T-helper 9 cell (primary cell): ENCODE data around the gene B9D2.
"Not testable (repeated sequence)": the region's sequence is repeated elsewhere in the genome, so short reads cannot be mapped to it uniquely, and the experiment has no call there.

Source experiments
- DNase-seq: peaks from one replicate; pipeline ENCODE4 v3.0.0-alpha.2; 2020

Gene B9D2

DNA sequence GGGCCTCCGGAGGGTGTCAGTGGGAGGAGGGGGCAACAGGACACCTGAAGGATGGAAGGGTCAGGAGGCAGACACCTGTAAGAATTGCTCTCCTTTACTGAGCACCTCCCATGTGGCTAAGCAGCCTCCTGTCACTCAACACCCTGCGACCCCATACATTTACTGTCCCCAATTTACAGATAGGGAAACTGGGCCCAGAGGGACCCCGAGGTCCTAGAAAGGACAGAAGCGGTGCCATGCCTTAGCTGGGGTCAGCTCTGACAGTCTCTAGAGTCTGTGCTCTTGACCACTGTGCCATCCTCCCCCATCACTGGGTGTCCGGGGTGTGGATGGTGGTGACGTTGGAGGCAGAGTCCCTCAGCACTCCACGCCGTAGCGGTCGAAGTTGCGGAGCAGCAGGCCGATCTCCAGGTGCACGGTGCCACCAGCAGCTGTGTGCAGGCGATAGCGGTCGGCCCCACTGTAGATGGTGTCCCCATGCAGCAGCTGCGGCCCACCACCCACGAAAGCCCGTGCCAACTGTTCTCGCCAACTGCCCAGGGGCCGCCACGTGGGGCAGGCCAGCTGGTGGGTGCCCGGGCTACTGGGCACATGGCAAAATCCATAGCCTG lies 9.5 kb downstream of the B9D2 start:
- no peak for DNase-seq

DNA sequence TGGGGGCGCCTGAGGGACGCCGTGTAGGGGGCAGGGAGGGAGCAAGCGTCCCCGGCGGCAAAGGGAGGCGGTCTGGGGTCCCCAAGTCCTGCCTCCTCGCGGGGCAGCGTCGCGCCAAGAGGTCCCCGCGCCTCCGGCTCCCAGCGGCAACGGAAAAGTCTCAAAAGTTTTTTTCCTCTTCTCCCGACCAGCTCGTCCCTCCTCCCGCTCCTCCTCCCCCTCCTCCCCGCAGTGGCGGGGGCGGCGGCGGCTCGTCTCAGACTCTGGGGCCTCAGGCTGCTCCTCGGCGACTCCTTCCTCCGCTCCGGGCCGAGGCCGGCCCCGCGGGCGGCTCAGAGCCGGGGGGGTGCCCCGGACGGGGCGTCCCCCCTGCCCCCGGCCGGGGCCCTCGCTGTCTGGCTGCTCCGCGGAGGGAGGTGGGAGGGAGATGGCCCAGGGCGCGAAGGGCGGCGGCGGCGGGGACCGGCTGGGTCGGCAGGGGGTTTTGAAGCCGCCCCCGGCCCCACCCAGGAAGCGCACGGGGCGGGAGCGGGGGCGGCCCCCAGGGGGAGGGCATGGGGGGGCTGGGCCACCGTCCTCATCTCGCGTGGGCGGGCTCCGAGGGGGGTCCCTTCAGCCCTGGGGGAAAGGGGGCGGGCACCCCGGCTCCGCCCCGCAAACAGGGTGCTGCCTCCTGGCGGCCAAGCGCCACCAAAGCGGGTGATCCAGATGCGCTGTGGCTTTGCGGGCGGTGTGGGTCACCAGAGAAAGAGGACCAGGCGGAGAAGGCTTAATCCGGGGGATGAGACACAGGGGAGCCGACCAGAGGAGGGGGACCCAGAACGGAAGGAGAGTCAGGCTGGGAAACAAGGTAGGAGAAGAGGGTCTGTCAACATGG lies 10.2 kb downstream of the B9D2 start, which contains the start of gene TGFB1:
Gene TGFB1 (minus strand): TSS at position 457 of the 877 bp plus-strand sequence. CDS start 878 bp downstream, outside the sequence.
- peak; percentile 93 for DNase-seq

DNA sequence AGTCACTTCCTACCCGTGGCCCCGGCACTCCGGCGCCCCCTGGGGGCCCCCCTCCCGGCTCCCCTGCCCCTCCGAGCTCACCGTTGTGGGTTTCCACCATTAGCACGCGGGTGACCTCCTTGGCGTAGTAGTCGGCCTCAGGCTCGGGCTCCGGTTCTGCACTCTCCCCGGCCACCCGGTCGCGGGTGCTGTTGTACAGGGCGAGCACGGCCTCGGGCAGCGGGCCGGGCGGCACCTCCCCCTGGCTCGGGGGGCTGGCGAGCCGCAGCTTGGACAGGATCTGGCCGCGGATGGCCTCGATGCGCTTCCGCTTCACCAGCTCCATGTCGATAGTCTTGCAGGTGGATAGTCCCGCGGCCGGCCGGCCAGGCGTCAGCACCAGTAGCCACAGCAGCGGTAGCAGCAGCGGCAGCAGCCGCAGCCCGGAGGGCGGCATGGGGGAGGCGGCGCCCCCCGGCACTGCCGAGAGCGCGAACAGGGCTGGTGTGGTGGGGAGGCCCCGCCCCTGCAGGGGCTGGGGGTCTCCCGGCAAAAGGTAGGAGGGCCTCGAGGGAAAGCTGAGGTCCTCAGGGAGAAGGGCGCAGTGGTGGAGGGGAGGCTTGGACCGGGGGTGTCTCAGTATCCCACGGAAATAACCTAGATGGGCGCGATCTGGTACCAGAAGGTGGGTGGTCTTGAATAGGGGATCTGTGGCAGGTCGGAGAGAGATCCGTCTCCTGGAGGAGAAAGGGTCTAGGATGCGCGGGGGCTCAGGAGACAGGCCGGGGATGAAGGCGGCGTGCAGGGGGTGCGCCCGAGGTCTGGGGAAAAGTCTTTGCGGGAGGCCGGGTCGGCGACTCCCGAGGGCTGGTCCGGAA lies 11.1 kb downstream of the B9D2 start:
- peak; percentile 70 for DNase-seq

DNA sequence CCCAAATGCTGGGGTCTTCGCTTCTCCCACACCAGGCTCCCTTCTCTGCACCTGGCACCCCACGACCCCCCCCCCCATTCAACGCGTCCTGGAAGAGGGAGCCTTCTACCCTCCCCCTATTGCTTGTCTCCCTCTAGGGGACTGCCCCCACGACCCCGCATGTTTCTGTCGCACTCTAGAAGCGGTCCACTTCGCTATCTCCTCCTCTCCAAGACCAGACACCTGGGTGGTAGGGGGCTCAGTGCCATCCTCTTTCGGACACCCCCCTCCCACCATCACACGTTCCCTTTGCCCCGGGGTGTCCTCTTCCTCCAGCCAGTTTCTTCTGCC lies 11.7 kb downstream of the B9D2 start:
- no peak for DNase-seq

DNA sequence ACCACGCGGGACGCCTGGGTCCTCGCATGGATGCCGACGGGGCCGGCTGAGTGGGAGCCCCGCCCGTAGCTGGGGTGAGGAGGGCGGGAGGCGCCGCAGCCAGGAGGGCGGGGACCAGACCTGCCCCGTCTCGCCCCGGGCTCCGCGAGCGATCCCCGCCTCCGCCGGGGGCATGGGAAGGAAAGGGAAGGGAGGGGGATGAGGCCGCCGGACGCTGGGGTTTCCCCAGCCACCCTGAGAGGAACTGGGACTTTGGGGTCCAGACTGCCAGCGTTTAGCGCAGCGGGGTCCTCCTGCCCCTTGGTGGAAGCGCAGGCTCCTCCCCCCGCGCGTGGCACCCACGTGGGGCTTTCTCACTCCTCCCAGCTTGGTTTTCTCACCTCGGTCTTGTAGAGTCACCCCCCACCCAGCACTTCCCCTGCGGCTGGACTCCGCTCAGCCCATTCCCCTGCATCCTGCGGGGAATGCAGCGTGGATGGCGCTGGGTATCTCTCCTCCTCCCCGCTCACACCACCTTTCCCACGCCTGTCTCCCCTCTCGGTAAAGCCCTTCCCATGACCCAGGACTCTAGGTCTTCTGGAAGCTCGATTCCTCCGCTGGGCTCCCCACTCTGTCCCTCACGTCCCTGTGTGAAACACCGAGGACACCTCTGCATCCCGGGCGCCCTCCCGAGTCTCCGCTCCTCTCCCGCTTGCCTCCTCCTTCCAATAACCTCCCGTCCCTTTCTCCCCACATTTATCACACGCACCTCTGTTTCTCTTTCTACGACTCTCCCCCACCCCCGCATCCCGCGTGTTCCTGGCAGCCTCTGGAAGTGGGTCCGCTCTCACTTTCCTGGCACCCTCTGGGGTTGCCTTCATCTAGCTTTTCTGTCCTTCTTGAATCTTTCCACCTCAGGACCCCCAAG lies 12.4 kb downstream of the B9D2 start:
- DNase-seq = peak; percentile 83

DNA sequence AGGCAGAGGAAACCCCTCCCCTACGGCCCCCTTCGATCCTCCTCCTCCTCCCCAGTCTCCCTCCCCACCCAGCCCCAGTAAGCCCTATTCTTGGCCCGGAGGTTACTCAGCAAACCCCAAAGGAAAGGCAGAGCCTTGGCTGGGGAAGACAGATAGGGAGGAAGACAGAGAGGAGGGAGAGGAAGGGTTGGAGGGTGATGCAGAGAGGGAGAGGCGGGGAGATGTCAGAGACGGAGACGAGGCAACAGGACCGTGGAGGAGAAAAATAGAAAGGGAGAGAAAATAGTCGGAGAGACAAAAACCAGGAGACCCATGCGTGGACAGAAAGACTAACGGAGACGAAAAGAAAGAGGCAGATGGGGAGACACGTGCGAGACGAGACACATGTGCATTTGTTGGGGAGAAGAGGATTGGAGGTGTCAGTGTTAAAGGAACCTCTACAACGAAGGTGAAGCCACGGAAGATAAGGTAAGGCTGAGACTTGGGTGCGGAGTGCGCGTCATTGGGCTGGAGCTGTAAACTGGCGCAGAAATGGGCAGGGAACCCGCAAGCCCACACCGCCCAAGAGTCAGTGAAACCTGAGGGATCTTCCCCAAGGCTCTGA lies 13.1 kb downstream of the B9D2 start:
- no peak for DNase-seq

DNA sequence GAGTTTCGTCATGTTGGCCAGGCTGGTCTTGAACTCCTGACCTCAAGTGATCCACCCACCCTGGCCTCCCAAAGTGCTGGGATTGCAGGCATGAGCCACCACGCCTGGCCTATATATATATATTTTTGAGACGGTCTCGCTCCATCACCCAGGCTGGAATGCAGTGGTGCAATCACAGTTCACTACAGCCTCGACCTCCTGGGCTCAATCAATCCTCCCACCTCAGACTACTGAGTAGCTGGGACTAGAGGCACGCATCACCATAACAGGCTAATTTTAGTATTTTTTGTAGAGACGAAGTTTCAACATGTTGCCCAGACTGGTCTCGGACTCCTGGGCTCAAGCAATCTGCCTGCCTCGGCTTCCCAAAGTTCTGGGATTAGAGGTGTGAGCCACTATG lies 17.0 kb downstream of the B9D2 start:
- not testable (repeated sequence) for DNase-seq

DNA sequence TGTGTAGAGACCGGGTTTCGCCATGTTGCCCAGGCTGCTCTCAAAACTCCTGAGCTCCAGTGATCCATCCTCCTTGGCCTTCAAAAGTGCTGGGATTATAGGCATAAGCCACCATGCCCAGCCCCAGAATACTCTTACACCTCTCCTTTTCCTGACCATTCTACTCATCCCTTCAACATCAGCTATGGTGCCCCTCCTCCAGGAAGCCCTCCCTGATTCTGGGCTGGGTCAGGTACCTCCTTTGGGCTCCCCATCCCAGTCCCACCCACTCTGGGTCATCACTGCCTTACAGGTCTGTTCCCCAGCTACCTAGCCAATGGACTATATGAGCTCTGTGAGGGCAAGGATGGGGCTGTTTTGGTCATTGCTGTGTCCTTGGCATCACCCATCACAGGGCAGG lies 19.8 kb downstream of the B9D2 start:
- no peak for DNase-seq

DNA sequence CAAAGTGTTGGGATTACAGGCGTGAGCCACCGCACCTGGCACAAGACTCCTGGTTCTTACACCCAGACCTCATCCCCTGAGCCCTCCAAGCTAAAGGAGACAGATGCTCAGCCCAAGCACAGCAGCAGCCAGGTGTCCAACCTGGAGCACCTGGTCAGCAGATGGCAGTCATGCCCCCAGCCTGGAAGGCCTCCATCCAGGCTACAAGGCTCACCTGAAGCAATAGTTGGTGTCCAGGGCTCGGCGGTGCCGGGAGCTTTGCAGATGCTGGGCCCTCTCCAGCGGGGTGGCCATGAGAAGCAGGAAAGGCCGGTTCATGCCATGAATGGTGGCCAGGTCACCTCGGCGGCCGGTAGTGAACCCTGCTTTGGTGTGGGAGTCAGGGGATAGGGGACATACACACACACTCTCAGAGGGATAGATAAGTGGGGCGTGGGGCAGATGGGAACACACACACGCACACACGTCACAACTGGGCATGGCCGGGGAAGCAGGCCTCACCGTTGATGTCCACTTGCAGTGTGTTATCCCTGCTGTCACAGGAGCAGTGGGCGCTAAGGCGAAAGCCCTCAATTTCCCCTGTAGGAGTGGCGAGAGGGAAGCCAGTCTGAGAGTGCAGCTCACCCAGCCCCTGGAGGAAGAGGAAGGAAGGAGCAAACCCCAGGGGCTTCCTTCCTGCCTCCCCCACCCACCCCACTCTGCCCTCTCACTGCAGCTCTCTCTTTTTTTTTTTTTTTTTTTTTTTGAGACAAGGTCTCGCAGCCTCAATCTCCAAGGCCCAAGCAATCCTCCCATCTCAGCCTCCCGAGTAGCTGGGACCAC lies 22.1 kb downstream of the B9D2 start:
- no peak for DNase-seq

DNA sequence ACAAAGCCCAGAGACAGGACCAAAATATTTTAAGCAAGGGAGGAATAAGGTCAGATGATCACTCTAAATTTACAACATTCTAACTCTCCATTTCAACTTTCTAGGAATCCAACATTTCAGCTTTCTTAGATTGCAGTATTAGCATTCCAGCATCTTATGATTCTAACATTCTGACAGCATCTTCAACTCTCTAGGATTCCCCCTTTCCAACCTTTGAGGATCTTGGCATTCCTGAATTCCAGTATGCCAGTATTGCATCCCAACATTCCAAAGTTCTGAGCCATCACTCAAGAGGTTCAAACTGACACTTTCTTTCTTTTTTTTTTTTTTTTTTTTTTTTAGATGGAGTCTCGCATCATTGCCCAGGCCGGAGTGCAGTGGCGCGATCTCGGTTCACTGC lies 24.0 kb downstream of the B9D2 start:
- DNase-seq = no peak

DNA sequence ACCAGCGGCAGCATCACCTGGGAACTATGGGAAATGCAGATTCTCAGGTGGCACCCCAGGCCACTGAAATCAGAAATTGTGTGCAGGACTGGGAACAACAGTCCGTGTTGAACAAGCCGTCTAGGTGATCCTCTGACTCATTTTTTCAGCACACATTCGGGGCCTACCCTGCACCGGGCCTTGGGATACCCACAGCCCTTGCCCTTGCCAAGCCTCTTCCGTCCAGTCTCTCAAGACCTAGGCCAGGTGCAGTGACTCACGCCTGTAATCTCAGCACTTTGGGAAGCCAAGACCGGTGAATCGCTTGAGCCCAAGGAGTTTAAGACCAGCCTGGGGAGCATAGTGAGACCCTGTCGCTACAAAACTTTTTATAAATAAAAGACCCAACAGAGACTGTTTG lies 28.5 kb downstream of the B9D2 start:
- DNase-seq = no peak

DNA sequence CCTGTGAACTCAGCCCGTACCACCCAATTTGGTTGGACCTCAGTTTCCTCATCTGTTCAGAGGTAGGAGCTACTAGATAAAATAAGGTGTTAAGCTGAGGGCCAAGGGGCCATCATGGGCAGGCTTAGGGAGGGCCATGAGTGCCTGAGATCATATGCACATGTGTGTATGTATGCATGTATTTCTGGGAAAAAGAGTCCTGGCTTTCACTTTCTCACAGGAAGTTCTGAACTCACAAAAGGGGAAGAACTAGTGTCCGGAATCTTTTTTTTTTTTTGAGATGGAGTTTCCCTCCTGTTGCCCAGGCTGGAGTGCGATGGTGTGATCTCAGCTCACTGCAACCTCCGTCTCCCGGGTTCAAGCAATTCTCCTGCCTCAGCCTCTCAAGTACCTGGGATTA lies 29.2 kb downstream of the B9D2 start:
- DNase-seq = no peak

DNA sequence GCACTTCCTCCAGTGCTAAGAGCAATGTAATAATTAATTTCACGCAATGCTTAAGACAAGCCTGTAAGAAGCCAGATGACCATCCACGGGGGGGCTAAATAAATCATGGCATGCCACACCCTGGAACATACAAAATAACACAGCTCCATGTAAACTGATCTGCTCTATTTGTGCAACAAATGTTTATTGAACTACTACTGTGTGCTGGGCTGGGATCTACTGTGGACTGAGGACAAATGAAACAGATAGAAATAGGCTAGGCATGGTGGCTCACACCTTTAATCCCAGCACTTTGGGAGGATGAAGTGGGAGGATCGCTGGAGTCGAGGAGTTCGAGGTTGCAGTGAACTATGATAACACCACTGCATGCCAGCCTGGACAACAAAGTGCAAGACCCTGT lies 31.5 kb downstream of the B9D2 start:
- DNase-seq = no peak

DNA sequence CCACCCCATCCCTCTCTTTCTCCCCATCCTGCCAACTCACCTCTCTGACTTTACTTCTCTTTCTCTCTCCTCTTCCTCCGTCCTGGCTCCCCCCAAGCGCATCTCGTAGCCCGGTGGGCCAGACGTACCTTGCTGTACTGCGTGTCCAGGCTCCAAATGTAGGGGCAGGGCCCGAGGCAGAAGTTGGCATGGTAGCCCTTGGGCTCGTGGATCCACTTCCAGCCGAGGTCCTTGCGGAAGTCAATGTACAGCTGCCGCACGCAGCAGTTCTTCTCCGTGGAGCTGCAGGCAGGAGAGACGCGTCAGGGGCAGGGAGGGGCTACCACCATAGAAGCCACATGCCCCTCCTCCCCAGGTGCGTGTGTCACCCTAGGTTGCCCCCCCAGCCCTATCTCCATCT lies 31.9 kb downstream of the B9D2 start:
- no peak for DNase-seq

DNA sequence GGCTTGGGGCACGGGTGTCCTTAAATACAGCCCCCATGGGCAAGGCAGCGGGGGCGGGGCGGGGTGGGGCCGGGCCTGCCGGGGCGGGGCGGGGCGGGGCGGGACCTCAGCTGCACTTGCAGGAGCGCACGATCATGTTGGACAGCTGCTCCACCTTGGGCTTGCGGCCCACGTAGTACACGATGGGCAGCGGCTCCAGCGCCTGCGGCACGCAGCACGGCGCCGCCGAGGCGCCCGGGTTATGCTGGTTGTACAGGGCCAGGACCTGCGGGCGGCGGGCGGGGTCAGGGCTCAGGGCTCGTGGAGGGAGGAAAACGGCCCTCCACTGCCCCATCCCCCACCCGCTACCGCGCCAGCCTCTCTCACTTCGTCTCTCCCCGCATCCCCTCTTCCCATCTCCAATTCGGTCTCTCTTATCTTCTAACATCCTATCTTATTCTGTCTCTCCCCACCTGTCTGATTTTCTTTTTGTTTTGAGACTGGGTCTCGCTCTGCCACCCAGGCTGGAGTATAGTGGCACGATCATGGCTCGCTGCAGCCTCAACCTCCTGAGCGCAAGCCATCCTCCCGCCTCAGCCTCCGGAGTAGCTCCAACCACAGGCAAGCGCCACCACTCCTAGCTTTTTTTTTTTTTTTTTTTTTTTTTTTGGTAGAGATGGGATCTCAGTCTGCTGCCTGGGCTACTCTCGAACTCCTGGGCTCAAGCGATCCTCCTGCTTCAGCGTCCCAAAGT lies 32.8 kb downstream of the B9D2 start:
- DNase-seq = no peak

DNA sequence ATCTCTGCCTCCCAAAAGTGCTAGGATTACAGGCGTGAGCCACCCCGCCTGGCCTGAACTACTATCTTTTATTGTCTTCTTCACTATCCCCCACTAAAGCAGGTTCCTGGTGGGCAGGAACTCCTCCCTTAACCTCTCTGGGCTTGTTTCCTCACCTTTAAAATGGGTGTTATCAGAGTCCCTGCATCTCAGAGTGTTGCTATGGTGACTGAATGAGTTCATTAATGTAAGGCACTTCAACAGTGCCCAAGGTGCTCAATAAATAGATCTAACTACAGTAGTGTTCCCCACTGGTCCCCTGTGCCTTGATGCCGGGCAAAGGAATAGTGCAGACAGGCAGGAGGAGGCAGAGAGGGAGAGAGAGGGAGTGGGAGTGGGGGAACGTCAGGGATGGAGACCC lies 33.5 kb downstream of the B9D2 start:
- DNase-seq = no peak

DNA sequence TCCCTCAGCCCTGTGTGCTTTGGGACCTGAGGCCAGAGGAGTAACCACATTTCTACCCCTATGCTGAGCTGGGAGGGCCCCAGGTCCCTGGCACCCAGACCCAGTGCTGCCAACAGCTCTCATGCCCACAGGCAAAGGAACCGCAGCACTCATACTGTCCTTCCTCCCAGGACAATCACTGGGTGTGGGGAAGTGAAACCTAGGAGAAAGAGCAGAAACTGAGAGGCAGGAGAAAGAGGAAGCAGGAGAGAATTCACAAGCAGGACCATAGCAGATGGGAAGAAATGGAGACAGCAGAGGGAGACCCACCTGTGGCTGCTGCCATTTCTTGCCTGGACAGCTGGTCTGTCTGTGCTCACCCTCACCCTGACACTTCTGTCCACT lies 35.1 kb downstream of the B9D2 start:
- DNase-seq = no peak

DNA sequence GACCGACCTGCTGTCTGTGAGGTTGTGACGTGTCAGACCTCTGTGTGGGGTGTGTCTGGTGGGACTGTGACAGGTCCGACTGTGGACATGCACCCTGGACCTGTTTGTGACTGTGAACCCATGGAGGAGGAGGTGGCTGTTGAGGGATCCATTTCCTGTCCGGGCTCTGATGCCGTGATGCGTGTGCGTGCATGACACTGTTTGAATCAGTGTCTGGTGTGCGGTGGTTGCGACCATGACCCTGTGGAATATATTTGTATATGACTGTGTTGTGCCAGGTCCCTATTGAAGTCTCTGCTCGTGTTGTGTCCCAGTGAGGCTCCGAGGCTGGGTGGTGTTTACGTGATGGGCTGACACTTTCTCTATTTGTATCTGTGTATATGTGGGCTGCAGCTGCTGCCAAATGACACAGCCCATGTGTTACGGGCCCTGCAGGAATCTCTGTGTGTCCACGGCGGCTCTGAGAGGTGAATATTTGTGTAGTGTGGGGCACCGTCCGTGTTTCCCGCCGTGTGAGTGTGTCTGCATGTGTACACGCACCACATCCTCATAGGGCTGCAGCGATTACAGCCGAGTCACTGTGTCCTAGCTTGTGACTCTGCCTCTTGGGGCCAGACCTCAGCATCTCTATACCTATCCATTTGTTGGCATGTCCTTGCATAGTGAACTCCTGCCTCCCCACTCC lies 35.6 kb downstream of the B9D2 start:
- DNase-seq = no peak

DNA sequence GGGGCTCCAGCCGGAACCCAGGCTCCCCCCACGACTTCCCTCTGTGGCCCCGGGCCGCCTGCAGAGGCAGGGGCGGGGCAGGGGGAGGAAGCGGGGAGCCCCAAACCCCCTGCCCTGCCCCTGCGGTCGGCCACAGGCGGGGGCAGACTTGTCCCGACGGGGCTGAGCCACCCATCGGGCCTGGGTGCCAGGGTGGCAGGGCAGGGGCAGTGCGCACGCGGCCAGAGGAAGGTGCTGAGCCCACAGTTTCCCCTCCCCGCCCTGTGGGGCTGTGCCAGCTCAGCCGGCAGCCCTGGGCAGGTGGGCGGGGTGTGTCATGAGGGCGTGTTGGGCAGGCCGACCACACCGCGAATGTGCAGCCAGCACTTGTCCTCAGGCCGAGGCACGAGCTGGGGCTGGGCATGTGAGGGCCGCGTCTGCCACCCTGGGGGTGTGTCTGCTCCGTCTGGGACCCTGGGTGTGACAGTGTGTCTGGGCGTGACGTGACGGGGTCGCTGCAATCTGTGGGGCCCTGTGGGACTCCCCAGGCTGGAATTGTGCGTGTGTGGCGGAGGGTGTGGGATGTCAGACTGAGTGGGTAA lies 36.3 kb downstream of the B9D2 start:
- peak; percentile 89 for DNase-seq
